Measurements from ENCODE around the gene IGHMBP2.

GRCh38 chr11:68930991-68931855 is 27.5 kb downstream of the IGHMBP2 start:
- TF ChIP-seq EZH2 (IDR thresholded peaks at IDR 0.05) (no peak), POLR2AphosphoS5 (IDR thresholded peaks at IDR 0.05; ENCODE audit: borderline replicate concordance, low read depth, low read length) (no peak), FOXP2 (optimal IDR thresholded peaks at IDR 0.05; ENCODE audit: control extremely low read depth, extremely low read length, insufficient read depth) (no peak)

Measured in SK-N-MC (cell line).